C1 segment of cervical spinal cord (tissue), 14 donors: Measurements from ENCODE around the gene PRC1.
A peak's percentile ranks its signal among the peaks of the same experiment; 100 is the strongest.

ENCODE experiments used
- DNase-seq, 14 donors: peaks; one replicate each; lab custom pipeline; 2025; lab: John Stamatoyannopoulos, UW

The PRC1 gene

DNA sequence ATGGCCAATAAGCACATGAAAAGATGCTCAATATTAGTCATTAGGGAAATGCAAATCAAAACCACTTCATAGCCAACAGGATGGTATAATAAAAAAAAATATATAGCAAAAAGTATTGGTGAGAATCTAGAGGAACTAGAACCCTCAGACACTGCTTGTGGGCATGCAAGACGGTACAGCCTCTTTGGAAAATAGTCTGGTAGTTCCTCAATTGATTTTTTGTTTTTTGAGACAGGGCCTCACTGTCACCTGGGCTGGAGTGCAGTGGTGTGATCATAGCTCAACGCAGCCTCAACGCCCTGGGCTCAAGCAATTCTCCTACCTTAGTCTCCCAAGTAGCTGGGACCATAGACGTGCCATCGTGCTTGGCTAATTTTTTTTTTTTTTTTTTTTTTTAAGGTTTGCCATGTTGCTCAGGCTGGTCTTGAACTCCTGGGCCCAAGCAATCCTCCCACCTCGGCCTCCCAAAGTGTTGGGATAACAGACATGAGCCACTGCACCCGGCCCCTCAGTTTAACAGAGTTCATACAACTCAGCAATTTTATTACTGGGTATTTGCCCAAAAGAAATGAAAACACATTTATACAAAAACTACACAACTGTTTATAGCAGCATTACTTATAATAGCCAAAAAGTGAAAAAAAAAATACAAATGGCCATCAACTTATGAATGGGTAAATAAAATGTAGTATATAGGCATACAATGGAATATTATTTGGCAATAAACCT is 5.1 kb downstream of the PRC1 start:
- DNase-seq: no peak

GRCh38 chr15:90988296-90988695 is 6.0 kb downstream of the PRC1 start:
- no peak for DNase-seq

DNA sequence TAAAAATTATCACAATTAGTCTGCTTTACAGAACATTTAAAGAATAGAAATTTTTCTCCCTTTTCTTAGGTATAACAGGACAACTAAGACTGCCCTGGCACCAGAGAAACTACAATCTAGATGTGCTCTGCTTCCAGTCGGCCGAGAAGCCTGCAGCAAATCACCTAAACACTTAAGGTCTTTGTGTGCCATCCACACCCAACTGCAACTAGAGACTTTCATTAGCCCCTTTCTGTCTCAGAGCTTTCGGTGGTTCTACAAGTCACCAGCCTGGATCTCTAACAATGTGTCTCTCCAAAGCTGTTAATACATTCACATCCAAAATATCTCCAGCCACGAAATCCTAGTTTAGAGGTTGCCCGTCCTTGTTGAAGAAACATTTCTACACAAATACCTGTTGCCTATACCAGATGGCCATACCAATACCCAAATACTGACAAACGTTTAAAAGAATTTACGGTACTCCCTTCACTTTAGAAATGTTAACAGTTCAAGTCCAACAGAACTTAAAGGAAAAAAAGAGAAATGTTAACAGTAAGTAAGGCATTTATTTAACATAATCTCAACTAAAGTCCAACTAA is 6.7 kb downstream of the PRC1 start:
- DNase-seq: no peak

DNA sequence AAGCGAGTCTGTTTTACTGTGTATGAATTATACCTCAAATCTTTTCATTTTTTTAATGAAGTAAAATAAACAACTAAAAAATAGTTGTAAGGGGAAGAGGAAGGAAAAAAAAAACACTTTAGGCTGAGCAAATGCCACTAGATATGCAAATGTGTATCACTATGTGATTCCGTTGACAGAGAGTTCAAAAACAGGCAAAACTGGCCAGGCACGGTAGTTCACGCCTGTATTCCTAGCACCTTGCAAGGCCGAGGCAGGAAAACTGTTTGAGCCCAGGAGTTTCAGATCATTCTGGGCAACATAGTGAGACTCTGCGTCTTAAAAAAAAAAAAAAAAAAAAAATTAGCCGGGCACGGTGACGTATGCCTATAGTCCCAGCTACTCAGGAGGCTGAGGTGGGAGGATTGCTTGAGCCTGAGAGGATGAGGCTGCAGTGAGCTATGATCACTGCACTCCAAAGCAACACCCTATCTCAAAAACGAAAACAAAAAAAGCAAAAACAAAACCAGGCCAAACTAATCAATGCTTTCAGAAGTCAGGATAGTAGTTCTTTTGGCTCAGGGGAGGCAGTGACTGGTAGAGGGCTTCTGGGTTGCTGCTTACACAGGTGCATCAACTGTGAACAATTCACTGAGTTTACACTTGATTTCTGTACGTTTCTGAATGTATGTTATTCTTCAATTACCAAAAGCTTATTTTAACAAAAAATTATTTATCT is 7.4 kb downstream of the PRC1 start:
- DNase-seq: no peak

GRCh38 chr15:90982135-90982534 is 12.2 kb downstream of the PRC1 start:
- no peak for DNase-seq

- no peak for DNase-seq
Observed at GRCh38 chr15:90981681-90982080, 12.7 kb downstream of the PRC1 start.

- no peak for DNase-seq
Observed at GRCh38 chr15:90979582-90979981, 14.8 kb downstream of the PRC1 start.

DNA sequence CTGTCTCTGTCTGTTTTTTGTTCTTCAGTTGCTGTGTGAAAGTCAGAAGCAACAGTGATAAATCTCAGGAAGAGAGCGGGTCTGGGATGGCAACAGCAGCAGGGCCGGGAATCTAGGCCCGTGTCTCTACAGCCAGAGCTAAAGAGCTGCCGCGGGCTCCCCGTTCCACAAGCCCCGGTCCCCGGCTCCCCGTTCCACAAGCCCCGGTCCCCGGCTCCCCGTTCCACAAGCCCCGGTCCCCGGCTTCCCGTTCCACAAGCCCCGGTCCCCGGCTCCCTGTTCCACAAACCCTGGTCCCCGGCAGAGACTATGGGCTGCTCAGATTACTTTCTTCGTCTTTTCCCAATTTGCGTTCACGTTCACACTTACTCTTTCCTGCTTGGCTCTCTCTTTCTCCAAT is 20.1 kb downstream of the PRC1 start:
- DNase-seq: no peak

DNA sequence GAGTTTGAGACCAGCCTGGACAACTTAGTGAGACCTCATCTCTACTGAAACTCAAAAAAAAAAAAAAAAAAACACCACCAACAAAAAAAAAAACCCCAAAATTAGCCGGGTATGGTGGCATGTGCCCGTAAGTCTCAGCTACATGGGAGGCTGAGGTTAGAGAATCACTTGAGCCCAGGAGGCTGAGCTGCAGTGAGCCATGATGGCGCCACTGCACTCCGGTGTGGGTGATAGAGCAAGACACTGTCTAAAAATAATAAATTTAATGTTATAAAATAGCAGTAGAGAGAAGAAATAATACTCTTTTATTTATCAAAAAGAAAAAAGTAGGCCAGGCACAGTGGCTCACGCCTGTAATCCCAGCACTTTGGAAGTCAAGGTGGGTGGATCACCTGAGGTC is 22.2 kb downstream of the PRC1 start:
- no peak for DNase-seq

GRCh38 chr15:90970274-90970673 is 24.1 kb downstream of the PRC1 start:
- no peak for DNase-seq

- no peak for DNase-seq
Observed at GRCh38 chr15:90968434-90968833, 25.9 kb downstream of the PRC1 start.

- DNase-seq: no peak
Observed at GRCh38 chr15:90967206-90967605, 27.1 kb downstream of the PRC1 start.

DNA sequence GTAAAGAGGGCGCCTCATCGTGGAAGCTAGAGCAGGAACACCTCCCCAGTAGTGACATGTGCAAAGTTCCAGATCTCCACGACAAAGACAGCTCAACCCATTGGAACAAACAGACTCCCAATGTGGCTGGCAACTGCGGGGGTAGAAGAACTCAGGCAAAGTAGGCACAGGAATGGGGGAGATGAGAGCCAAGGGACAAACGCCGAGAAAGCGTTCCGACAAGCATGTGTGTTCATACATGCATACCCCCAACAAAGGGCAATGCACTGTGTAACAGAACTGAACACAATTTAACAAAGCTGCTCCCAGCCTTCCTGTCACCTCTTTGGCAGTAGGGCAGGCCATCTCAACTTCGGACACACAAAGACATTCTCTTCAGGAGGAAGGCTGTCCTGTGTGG is 28.1 kb downstream of the PRC1 start:
- no peak for DNase-seq

DNA sequence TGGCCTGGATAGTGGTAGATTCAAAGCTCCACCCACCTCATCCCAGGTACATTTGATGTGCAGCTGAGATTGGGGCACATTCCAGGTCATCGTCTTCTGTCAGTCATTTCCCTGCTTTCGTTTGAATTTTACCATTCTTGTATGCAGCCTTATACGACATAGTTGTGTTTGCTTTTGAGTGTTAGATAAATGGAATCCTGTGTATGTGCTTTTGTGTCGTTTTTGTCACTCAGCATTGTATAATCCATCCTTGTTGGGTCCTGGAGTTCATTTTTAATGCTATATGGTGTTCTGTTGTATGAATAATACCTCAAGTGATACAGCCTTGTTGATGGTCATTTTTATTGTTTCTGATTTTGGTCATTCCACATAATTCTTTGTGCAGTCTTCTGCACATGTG is 32.3 kb downstream of the PRC1 start:
- DNase-seq: no peak

DNA sequence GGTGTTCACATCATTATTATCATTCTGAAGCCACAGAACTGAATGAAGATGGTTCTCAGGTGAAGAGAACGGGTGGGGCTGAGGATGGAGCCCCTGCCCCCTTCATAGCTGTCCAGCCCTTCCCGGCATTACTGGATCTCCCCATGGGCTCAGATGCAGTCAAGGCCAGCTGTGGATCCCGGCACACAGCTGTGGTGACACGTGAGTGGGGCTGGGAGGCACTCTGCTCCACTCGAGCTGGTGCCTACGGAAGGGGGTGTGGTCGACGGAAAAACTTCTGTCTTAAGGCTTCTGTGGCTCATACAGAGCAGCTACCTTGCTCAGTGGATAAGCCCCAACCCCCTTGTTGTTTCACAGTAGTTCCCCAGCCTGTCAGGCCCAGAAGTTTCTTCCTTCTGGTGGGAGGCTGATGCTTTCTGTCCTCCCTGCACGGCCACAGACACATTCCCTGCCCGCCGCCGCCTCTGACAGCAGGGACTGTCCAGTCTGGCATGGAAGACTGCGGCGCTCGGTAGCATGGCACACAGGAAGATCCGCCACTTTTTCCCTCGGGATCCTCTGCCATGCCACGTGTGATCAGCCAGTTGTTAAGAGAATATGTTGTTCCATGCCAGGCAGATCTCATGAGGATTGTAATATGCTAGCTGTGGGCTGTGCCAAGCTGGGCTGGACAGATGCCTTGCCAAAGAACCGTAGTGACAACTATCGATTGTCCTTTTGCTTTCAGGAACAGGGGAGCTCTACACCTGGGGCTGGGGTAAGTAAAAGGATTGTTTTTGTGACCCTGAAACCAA is 33.8 kb downstream of the PRC1 start:
- peak in 1 of 14 donors; percentile 19 for DNase-seq

DNA sequence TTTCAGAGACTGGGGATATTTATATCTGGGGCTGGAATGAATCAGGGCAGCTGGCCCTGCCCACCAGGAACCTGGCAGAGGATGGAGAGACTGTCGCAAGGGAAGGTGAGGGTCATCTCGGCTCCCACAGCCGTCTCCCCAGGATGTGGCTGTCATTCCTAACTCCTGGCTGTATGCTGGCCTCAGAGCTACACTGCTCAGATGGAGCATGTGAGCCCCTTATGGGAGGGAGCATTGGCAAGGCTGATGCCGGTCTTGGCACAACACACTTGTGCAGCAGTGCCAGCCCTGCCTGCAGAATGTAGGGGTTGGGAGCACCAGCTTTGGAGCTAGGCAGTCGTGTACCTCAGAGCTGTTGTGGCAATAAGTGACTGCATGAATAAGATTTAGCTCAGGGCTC is 34.4 kb downstream of the PRC1 start:
- peak in 10 of 14 donors; percentile 10 to 84 (median 36) for DNase-seq

DNA sequence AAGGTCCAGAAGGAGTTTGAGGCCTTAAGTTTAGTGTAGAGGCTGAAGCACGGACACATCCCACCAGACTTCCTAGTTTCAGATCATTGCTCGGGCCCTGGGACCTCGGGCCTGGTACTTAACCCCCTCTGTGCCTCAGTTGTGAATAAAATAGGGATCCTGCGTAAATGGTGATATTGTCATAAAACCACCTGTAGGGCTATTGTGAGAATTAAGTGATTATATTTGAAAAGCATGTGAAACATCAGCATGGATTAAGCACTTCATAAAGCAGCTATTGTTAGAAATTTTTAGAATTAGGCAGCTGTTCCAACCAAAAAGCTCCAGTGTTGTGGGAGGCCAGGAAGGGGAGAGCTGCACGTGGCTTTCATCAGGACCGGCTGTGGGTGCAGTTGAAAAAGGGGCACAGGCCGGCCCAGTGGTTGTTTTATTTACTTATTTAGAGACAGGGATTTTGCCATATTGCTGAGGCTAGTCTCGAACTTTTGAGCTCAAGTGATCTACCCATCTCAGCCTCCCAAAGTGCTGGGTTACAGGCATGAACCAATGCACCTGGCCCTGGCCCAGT is 35.2 kb downstream of the PRC1 start:
- DNase-seq: no peak

- peak in 2 of 14 donors; percentile 32 to 69 for DNase-seq
Observed at GRCh38 chr15:90957791-90958190, 36.5 kb downstream of the PRC1 start.

DNA sequence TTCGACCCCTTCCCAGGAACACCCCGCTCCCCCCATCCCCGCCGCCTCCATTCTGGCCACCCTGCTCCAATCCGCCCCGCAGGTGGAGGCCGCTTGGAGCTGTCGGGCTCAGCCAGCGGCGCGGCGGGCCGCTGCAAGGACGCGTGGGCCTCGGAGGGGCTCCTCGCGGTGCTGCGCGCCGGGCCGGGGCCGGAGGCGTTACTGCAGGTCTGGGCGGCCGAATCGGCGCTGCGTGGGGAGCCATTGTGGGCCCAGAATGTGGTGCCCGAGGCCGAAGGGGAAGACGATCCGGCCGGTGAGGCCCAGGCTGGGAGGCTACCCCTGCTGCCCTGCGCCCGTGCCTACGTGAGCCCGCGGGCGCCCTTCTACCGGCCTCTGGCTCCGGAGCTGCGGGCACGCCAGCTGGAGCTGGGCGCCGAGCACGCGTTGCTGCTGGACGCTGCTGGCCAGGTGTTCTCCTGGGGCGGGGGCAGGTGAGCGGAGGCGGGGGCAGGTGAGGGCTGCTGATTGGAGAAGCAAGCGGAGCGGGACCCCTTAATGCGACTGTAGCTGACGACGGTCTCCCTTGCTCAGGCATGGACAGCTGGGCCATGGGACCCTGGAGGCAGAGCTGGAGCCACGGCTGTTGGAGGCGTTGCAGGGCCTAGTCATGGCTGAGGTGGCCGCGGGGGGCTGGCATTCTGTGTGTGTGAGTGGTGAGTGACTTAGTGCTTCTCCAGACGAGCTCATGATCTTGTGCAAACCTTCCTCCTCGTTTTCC is 37.1 kb downstream of the PRC1 start:
- DNase-seq: peak in 5 of 14 donors; percentile 7 to 70 (median 36)

- DNase-seq: peak; percentile 5 to 82 (median 44)
Observed at GRCh38 chr15:90956274-90957030, 37.9 kb downstream of the PRC1 start.
